ENCODE data around the gene DCAF10.

The DCAF10 gene

GRCh38 chr9:37914701-37915358 is 114.2 kb downstream of the DCAF10 start:
- Histone ChIP-seq H3K36me3 (ENCODE audit: control insufficient read depth, insufficient read depth, low read length) (peaks cover 8% of the 10 kb centered on the region), H3K4me1 (ENCODE audit: control insufficient read depth, insufficient read depth, low read length) (peaks cover 6% of the 10 kb centered on the region), H3K9ac (ENCODE audit: low read depth, low read length) (no peak overlapping the region)

DNA sequence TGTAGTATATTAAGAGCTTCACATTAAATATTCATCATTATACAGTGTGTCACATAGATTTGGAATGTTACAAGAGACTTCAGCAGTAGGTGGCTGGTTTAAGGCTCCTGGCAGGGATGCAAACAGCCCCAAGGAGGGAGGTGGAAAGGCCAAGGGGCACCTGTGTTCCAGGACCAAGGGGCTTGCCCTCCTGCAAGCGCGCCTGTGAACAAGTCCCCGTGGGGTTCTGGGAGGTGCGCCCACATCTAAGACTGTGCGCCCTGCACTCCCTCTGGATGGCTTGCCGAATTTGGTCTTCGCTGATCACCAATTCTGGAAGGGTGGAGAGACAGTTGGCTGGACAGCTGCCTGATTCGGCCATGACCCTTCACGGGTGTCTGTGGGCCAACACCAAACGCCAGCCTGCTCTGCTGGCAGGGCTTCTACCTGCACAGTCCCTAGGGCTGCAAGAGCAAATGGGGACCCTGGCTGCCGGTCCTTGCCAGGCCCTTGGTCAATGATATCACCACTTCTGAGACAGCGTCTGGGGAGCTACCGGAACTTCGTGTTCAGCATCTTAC is 115.4 kb downstream of the DCAF10 start:
- Histone ChIP-seq H3K36me3 (ENCODE audit: control insufficient read depth, insufficient read depth, low read length) (peaks cover 8% of the 10 kb centered on the region), H3K9me3 (ENCODE audit: control insufficient read depth, insufficient read depth, low read length) (no peaks in the 10 kb centered on the region), H3K9ac (ENCODE audit: low read depth, low read length) (no peak overlapping the region), H3K4me1 (ENCODE audit: control insufficient read depth, insufficient read depth, low read length) (peaks cover 10% of the 10 kb centered on the region), H3K4me3 (ENCODE audit: low read depth, low read length) (no peak overlapping the region), H3K27me3 (ENCODE audit: control insufficient read depth, insufficient read depth, low read length) (no peaks in the 10 kb centered on the region)

More at GRCh38 chr9:37914701-37915358, 114.2 kb downstream of the DCAF10 start:
- no peaks in the 10 kb centered on the region for H3K9me3 ChIP-seq (ENCODE audit: control insufficient read depth, insufficient read depth, low read length)
- no peak overlapping the region for H3K4me3 ChIP-seq (ENCODE audit: low read depth, low read length)
- no peaks in the 10 kb centered on the region for H3K27me3 ChIP-seq (ENCODE audit: control insufficient read depth, insufficient read depth, low read length)

DNA sequence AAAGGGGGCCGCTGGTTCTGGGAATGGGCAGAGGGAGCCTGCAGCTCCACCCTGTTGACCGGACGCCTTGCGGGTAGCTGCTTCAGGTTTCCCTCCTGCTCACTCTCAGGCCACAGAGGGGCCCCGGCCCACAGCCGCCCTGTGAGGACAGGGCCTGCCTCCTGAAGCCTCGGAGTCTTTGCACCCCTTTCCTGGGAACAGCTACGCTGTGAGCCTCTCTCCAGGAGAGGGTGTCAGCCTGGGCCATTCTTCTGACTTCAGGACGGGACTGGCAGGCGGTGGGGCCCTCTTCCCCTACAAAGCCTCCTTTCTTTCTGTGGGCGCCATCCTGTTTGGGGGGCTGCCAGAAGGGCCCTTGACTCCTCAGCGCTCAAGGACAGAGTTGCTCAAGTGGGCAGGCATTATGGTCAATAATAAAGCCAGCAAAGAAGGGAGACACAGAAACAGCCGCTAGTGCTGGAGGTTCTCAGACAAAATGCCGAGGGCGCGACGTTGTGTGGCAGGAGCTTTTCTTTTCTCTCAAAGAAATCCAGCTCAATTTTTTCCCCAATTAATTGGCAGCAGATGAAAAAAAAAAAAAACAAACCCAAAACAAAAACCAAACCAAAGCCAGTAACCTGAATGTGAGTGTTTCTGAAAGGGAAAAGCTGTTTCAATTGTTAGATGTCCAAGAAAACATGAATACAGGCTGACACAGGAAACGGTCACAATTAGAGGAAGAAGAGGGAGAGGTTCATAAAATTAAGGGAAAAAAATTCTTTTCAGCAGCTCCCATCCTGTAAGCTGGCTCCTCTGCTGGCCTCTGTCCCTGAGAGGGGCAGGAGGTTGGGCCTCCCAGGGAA is 116.1 kb downstream of the DCAF10 start:
- Histone ChIP-seq H3K9ac (ENCODE audit: low read depth, low read length) (no peak overlapping the region), H3K36me3 (ENCODE audit: control insufficient read depth, insufficient read depth, low read length) (peaks cover 8% of the 10 kb centered on the region), H3K9me3 (ENCODE audit: control insufficient read depth, insufficient read depth, low read length) (no peaks in the 10 kb centered on the region), H3K4me3 (ENCODE audit: low read depth, low read length) (no peak overlapping the region), H3K27me3 (ENCODE audit: control insufficient read depth, insufficient read depth, low read length) (no peaks in the 10 kb centered on the region), H3K4me1 (ENCODE audit: control insufficient read depth, insufficient read depth, low read length) (peaks cover 14% of the 10 kb centered on the region)

All from iPS-15b (cell line).